ENCODE data around the gene SBK3.

DNA sequence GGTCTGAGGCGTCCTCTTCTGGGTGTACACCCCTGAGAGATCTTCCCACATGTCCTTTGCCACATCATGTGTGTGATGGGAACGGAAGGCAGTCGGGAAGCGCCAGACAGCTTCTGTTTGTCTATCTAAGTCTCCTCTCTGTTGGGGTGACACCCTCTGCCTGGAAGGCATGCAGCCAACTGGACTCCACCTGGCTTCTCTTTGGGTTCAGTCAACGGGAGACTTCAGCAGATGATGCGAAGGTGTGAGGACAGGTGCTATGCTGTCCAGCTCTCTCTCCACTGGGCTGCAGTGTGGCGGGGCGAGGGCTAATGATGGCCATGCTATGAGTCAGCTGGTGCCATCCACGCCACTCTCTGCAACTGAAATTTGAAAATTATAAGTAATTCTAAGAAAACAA lies 14.3 kb upstream of the SBK3 start:
- TF ChIP-seq, protein P1, sequence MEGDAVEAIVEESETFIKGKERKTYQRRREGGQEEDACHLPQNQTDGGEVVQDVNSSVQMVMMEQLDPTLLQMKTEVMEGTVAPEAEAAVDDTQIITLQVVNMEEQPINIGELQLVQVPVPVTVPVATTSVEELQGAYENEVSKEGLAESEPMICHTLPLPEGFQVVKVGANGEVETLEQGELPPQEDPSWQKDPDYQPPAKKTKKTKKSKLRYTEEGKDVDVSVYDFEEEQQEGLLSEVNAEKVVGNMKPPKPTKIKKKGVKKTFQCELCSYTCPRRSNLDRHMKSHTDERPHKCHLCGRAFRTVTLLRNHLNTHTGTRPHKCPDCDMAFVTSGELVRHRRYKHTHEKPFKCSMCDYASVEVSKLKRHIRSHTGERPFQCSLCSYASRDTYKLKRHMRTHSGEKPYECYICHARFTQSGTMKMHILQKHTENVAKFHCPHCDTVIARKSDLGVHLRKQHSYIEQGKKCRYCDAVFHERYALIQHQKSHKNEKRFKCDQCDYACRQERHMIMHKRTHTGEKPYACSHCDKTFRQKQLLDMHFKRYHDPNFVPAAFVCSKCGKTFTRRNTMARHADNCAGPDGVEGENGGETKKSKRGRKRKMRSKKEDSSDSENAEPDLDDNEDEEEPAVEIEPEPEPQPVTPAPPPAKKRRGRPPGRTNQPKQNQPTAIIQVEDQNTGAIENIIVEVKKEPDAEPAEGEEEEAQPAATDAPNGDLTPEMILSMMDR (IDR thresholded peaks at IDR 0.05), result no peak
- TF ChIP-seq EZH2phosphoT487 (IDR thresholded peaks at IDR 0.05) (no peak), EZH2 (IDR thresholded peaks at IDR 0.05) (no peak)

All from neural progenitor cell (in vitro differentiated cells).